ENCODE data around the gene SMTNL2.
"Not testable (repeated sequence)": the region's sequence is repeated elsewhere in the genome, so short reads cannot be mapped to it uniquely, and the experiment has no call there.

SMTNL2 gene

DNA sequence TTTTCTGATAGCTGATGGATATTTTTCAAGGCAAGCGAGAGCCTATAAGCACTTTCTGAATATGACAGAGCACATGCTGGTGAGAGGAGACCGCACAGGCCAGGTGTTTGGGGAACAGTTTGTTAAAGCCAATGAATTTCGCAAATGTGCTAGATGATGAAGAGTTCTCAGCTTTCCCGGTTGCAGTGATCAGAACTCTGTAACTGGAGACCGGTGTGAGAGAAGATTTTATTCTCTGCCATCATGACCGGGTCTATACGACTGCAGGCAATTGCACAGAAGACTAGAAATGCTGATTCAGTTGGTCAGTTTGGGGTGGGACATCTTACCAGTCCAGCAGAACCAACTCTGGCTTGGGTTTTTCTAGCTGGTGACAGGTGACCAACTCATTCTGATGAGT lies 25.4 kb downstream of the SMTNL2 start:
- in situ Hi-C loops (cut with HindIII; ENCODE audit: low pct_unique_long_range_greater_than_20kb, low sequenced_read_pairs), result no loop called here
- DNase-seq (ENCODE audit: low read depth in 1 of 2, low spot score in 1 of 2), result no peak
- TF ChIP-seq JUND (IDR thresholded peaks at IDR 0.05; ENCODE audit: low read depth), result no peak

DNA sequence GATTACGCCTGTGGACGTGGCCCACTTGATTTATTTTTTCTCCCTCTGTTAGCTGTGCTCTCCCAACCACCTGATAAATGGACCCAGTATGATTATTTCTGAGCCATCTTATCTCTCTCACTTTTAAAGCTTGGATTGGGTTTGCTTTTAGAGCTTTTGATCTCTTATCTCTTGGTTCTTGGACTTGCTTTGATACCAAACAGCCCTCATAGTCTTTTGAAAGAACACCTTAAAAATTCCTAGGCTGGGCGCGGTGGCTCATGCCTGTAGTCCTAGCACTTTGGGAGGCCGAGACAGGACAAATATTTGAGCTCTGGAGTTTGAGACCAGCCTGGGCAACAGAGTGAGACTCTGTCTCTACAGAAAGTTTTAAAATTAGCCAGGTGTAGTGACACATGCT lies 25.8 kb downstream of the SMTNL2 start:
- DNase-seq (ENCODE audit: low read depth in 1 of 2, low spot score in 1 of 2), result no peak
- in situ Hi-C loops (cut with HindIII; ENCODE audit: low pct_unique_long_range_greater_than_20kb, low sequenced_read_pairs), result no loop called here
- no peak for TF ChIP-seq JUND (IDR thresholded peaks at IDR 0.05; ENCODE audit: low read depth)

DNA sequence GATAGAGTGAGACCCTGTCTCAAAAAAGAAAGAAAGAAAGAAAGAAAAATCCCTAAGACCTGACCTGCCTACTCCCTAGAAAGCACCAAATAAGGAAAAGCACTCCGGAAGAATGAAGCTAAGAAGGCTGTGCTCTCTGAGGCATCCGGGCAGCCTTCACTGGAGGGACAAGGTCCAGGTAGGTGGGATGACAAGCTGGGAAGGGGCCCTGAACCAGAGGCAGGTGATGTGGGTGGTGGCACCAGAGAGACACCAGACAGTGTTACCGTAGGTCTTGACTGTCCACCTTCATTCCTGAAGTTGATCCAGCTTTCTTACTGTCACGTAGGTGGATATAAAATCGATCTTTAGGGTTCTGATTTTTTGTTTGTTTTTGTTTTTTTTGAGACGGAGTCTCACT lies 26.3 kb downstream of the SMTNL2 start:
- no peak for DNase-seq (ENCODE audit: low read depth in 1 of 2, low spot score in 1 of 2)
- no peak for TF ChIP-seq JUND (IDR thresholded peaks at IDR 0.05; ENCODE audit: low read depth)
- in situ Hi-C loops (cut with HindIII; ENCODE audit: low pct_unique_long_range_greater_than_20kb, low sequenced_read_pairs), result no loop called here

DNA sequence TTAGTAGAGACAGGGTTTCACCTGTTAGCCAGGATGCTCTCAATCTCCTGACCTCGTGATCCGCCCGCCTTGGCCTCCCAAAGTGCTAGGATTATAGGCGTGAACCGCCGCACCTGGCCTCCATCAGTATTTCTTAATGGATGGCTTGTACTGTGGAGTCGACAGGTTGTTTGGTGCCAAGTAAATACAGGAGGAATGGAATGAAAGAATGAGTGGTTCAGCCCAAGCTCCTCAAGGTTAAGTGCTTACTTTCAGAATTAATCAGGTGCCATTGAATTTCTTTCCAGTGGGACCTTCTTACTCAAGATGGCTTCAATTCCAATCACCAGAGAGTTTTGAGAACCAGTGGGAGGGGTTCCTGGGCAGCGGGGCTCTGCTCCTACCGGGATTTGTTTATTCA lies 32.1 kb downstream of the SMTNL2 start:
- DNase-seq (ENCODE audit: low read depth in 1 of 2, low spot score in 1 of 2), result no peak
- in situ Hi-C loops (cut with HindIII; ENCODE audit: low pct_unique_long_range_greater_than_20kb, low sequenced_read_pairs), result no loop called here
- TF ChIP-seq JUND (IDR thresholded peaks at IDR 0.05; ENCODE audit: low read depth), result no peak

DNA sequence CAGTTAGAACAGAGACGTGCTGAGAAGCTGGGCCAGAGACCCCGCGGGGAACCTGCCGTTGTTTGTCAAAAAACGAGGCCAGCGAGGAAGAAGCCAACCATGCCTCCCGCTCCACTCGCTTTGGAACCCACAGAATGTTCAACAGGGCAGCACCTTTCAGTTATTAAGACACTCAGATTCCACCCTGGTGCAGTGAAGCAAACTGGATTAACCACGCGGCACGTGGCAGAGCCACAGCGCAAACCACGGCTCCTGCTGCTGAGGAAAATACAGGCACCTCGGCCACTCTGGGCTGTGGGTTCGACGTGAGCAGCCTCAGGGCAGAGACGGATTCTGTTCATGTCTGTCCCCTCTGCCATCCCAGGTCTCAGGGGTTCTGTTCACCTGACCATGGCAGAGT lies 32.8 kb downstream of the SMTNL2 start:
- in situ Hi-C loops (cut with HindIII; ENCODE audit: low pct_unique_long_range_greater_than_20kb, low sequenced_read_pairs), result no loop called here
- no peak for DNase-seq (ENCODE audit: low read depth in 1 of 2, low spot score in 1 of 2)
- TF ChIP-seq JUND (IDR thresholded peaks at IDR 0.05; ENCODE audit: low read depth), result no peak

DNA sequence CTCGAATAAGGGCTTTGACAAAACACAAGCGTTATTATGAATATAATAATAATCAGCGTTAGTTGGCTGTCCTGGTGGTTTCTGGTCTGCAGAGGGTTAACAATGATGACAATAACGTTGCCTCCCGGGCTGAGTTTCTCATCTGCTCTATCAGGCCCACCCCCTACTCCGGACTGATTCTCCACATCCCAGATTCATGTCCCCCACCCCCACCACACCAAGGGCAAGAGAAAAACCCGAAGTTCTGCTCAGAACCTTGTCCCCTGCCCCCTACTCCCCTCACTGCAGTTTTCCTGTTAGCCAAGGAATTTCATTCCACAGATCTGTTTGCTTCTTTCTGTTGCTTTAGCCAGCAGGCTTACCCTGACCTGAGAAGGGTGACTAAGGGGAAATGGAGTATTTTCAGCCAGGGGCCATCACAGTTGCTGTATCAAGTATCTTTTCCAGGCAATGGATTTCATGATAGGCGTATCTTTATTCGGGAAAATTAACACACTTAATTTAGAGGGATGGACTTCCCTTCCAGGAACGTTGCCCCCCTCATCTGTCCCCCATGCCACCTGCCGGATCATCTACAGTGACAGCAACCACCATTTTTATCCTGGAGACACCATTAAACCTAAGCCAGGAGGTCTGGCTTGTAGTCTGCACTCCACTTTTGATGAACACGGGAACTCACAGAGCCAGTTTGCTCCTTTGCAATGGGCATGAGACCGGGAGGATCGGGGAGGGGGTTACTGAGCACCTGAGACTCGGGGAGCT lies 33.4 kb downstream of the SMTNL2 start:
- in situ Hi-C loops (cut with HindIII; ENCODE audit: low pct_unique_long_range_greater_than_20kb, low sequenced_read_pairs), result no loop called here
- DNase-seq (ENCODE audit: low read depth in 1 of 2, low spot score in 1 of 2), result no peak
- TF ChIP-seq JUND (IDR thresholded peaks at IDR 0.05; ENCODE audit: low read depth), result no peak

DNA sequence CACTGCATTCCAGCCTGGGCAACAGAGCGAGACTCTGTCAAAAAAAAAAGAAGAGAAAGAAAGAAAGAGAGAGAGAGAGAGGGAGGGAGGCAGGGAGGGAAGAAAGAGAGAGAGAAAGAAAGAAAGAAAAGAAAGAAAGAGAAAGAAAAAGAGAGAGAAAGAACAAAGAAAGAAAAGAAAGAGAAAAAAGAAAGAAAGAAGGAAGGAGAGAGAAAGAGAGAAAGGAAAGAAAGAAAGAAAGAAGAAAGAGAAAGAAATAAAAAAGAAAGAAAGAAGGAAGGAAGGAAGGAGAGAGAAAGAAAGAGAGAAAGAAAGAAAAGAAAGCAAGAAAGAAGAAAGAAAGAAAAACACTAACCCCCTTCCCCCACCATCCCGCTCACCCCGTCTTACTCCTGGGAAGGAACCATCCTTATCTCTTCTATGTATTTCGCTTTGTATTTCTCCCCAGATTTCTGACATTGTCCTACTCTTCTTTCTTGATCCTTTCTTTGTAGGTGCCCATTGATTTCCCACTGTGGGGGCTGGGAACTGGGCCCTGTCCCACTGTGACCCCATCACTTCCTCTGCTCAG lies 36.3 kb downstream of the SMTNL2 start:
- in situ Hi-C loops (cut with HindIII; ENCODE audit: low pct_unique_long_range_greater_than_20kb, low sequenced_read_pairs), result no loop called here
- TF ChIP-seq JUND (IDR thresholded peaks at IDR 0.05; ENCODE audit: low read depth), result no peak
- DNase-seq (ENCODE audit: low read depth in 1 of 2, low spot score in 1 of 2), result no peak

DNA sequence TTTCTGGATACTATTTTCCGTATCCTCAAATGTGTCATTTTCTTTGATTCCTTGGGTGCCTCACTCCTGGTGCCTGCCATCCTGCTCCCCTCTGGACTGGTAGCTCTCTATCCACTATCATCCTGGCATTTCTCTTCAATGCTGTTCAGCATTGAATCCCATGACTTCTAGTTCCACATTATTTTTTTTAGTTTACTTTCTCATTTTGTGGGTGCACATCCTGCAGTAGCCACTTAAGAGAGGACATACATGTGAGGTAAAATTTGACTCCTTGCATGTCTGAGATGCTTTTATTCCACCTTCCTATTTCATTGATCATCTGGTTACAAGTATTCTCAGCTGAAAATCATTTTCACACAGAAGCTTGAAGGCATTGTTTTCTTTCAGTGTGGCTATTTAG lies 38.0 kb downstream of the SMTNL2 start:
- DNase-seq (ENCODE audit: low read depth in 1 of 2, low spot score in 1 of 2), result no peak
- no peak for TF ChIP-seq JUND (IDR thresholded peaks at IDR 0.05; ENCODE audit: low read depth)
- in situ Hi-C loops (cut with HindIII; ENCODE audit: low pct_unique_long_range_greater_than_20kb, low sequenced_read_pairs), result no loop called here

DNA sequence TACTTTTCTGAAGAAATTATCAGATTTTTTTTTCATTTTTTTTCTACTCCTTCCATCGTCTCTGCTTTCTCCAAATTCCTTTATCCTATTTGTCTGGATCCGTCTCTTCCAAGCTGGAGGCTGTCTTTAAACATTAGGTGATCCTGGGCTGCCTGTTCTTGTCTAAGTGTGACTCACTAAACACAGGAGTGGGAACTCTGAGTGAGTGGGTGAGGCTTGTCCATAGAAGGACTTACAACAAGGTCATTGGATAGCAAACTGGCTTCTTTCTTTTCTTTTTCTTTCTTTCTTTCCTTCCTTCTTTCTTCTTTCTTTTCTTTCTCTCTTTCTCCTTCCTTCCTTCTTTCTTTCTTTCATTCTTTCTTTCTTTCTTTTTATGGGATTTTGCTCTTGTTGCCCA lies 38.9 kb downstream of the SMTNL2 start:
- TF ChIP-seq JUND (IDR thresholded peaks at IDR 0.05; ENCODE audit: low read depth), result no peak
- no peak for DNase-seq (ENCODE audit: low read depth in 1 of 2, low spot score in 1 of 2)
- in situ Hi-C loops (cut with HindIII; ENCODE audit: low pct_unique_long_range_greater_than_20kb, low sequenced_read_pairs), result no loop called here

DNA sequence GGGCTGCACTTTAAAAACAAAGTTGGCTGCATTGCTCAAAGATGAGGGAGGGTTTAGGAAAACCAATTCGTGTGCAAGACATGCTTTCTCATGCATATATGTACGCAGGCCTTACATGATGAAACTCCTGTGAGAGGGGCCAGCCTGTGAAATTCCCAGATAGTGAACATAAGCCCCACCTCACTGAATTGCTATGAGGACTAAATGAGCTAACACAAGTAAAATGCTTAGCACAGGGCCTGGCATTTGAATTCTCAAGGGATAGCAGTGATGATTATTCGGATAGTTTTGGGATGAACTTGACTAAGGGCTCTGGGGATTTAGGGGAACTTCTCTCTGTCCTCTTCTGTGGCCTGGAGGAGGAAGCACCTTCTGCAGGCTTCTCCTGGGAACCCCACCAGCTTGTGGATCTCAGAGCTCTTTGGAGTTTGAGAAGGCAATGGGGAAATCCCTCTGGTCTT lies 40.2 kb downstream of the SMTNL2 start:
- DNase-seq (ENCODE audit: low read depth in 1 of 2, low spot score in 1 of 2); in situ Hi-C loops (cut with HindIII; ENCODE audit: low pct_unique_long_range_greater_than_20kb, low sequenced_read_pairs): not testable (repeated sequence)

DNA sequence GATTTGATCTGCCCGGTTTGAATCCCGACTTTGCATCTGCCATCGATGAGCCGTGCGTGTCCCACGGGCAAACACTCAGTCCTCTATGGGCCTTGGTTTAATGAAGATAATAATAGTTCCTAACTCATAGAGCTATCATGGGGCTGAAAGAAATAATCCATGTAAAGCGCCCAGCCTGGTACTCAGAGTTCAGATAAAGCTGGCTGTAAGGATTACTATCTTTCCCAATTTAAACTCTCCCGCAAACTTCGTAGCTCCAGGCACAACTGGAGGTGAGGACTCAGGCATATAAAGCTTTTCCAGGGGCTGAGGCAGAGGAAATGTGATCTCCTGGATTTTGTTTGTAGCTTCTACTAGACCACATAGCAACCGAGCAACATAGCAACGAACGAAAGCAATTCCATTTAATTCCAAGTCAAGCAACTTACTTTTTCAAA lies 40.9 kb downstream of the SMTNL2 start:
- TF ChIP-seq JUND (IDR thresholded peaks at IDR 0.05; ENCODE audit: low read depth), result no peak
- in situ Hi-C loops (cut with HindIII; ENCODE audit: low pct_unique_long_range_greater_than_20kb, low sequenced_read_pairs), result no loop called here
- DNase-seq (ENCODE audit: low read depth in 1 of 2, low spot score in 1 of 2), result no peak

DNA sequence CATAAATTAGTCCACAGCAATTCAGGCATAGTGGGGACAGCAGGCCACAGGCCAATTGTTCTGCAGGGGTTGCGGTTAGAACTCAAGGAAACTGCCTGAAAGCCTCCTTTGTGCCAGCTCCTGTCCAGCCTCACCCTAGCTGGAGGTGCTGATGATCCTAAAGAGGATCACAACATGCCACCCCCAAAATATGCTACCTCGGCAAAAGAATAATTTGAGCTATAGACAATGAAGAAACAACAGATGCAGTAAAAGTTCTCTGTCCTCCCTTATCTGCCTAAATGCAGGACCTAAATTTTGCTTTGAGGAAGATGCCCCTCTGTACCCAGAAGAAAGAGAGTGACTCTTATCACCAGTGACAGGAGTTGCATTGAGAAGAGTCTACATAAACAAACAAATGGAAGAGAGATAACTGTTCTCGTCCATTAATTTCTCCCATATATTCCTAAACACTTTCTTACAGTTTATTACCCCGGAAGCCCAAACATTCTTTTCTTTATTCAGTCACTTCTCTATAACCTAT lies 42.5 kb downstream of the SMTNL2 start:
- in situ Hi-C loops (cut with HindIII; ENCODE audit: low pct_unique_long_range_greater_than_20kb, low sequenced_read_pairs), result no loop called here
- DNase-seq (ENCODE audit: low read depth in 1 of 2, low spot score in 1 of 2), result no peak
- TF ChIP-seq JUND (IDR thresholded peaks at IDR 0.05; ENCODE audit: low read depth), result no peak

DNA sequence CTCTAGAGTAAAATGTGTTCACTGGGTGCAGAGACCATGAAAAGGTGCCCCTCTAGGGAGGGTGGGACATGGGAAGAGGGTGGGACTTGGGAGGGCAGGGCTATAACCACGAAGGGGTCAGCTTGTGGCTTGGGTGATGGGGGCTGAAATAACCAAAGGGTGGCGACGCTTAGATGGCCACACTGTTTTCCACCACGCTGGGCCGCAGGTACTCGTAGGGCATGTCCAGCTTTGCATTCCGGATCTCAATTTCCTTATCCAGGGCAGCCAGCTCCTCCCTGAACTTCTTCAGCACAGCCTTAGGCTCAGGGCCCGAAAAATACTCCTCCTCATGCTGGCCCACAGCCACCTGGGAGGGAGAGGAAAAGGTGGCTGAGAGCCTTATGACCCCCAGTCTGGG lies 47.1 kb downstream of the SMTNL2 start:
- in situ Hi-C loops (cut with HindIII; ENCODE audit: low pct_unique_long_range_greater_than_20kb, low sequenced_read_pairs), result no loop called here
- TF ChIP-seq JUND (IDR thresholded peaks at IDR 0.05; ENCODE audit: low read depth), result no peak
- no peak for DNase-seq (ENCODE audit: low read depth in 1 of 2, low spot score in 1 of 2)
